HG03095 (cell line): ENCODE data around the gene ZNF500.
"Not testable (repeated sequence)": the region's sequence is repeated elsewhere in the genome, so short reads cannot be mapped to it uniquely, and the experiment has no call there.

Experiments
- ATAC-seq: cut with Tn5 transposase; IDR thresholded peaks from one replicate; pipeline ENCODE4 v1.9.1; 2021; ENCODE audit warnings: moderate library complexity; ENCODE audit not compliant: unreplicated experiment

ZNF500 gene

DNA sequence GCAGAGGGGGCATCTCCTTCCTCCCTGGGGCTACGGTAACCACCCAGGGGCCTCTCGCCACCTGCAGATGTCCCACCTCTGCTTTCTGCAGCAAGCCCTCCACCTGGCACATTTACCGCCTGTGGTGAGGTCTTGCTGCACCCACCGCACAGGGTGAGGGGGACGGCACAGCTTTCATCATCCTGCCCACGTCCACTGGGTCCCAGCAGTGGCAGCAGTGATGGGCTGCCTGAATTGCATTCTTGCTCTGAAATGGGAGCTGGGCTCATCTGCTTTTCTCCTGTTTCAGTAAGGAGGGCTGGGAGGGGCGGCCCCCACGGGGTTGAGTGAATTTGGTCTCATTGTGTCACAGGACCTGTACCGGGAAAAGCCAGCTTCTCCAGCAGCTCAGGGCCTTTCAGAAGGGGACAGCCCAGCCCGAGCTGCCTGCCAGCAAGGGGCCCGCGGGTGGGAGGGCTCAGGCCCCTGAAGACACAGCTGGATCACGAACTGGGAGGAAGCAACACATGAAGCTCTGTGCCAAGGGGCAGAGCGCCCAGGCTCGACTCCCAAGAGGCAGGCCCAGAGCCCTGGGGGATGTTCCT, 19.9 kb downstream of the ZNF500 start:
- ATAC-seq: no peak

DNA sequence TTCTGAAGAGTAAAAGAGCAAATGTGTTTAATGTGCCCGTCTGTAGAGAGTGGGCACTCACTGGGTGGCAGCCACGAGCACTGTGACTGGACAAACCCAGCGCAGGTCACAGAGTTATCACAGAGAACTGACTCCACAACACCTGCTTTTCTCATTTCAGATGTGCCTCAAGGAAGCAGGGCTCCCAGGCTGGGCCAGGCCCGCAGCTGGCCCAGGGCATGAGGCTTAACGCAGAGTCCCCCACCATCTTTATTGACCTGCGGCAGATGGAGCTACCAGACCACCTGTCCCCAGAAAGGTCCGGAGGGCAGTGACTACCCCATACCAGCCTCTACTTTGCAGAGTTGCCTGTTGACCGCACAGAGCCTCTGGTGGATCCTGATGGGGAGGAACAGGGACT, 20.7 kb downstream of the ZNF500 start:
- ATAC-seq: no peak

DNA sequence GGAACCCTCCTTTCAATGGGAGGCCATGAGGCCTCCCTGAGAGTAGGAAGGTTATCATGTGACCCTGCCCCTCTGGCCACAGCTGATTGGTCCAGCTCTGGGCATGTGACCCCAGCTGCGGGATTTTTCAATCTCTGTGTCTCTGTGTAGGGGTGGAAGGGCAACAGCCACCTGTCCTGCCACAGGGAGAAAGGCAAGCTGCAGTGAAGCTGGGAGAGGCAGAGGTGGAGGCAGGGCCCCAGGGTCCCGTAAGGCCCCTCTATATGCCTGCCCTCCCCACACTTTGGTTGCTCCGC, 21.7 kb downstream of the ZNF500 start:
- no peak for ATAC-seq

DNA sequence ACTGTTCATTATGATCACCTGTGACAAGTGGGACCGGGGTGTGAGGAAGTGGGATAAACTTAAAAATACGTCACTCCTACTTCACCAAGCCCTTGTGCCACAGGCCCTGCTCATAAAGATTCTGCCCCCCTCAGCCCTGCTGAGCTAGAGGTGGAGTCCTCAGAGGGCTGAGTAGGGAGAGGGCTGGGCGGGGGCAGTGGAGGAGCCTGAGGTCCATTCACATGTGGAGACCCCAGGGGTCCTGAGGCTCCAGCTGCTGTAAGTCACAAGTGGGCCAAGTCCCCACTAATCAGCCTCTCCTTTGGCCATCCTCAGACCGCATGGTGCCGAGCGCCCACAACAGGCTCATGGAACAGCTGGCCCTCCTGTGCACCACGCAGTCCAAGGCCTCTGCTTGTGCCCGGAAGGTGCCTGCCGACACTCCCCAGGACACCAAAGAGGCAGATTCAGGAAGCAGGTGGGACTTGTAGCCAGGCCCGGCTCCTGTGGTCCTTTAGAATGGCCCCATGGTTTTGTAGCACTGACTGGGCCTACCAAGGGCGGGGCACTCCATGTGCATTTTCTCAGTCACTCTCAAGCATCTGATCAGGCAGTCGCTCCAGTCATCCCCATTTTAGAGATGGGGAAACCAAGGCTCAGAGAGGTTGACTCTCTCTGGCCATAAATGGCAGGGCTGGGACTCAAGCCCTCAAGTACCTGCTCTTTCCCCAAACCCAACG, 22.2 kb downstream of the ZNF500 start:
- no peak for ATAC-seq

DNA sequence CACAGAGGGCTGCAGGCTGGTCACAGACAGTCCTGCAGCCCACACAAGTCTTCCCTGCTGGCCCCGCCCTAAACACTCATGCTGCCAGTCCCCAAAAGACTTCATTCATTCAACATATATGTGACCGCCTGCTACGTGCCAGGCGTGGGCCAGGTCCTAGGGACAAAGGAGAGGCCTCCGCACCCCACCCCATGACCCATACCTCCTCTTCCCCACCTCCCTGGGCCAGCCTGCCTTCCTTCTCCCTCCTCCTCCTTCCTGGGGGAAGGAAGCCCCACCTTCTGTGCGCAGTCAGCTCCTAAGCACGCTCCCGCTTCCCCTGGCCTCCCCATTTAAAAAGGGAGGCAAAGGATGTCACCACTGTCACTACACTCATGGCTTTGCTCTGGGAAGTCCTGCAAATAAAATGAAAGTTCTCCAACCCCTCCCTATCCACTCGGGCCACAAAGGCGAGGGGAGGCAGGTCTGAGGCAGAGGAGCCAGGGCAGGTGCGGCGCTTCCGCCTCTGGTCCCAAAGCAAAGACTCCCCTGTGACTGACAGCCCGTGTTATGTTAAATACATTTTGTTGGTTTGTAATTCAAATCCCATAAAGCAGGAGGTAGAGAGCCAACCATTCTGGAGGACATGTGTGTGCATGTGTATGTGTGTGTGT, 23.6 kb downstream of the ZNF500 start:
- no peak for ATAC-seq

DNA sequence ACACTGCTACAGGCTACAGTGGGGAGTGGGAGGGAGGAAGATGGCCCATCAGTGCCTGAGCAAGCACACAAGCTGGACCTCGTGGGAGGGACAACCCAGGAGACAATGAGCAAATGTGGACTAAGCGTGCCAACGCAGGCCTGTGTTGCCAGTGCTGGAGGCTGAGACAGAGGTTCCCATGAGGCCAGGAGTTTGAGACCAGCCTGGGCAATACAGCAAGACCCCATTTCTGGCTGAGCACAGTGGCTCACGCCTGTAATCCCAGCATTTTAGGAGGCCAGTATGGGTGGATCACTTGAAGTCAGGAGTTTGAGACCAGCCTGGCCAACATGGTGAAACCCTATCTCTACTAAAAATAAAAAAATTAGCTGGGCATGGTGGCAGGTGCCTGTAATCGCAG, 28.6 kb downstream of the ZNF500 start:
- ATAC-seq: not testable (repeated sequence)

DNA sequence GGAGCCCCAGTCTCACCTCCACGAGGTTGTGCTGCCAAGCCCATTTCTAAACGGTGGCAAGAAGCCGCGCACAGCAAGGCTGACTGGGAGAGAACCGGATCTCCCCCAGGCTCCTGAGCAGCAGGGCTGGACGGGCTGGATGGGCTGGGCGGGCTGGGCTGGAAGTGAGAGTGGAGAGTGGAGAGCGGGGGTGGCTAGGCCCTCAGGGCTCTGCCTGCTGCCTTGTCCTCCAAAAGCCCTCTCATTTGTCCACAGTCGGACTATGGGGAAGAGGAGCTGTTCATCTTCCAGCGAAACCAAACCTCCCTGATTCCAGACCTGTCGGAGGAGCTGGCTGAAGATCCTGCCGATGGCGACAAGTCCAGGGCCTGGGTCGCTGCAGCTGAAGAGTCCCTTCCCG, 29.4 kb downstream of the ZNF500 start:
- ATAC-seq: no peak

DNA sequence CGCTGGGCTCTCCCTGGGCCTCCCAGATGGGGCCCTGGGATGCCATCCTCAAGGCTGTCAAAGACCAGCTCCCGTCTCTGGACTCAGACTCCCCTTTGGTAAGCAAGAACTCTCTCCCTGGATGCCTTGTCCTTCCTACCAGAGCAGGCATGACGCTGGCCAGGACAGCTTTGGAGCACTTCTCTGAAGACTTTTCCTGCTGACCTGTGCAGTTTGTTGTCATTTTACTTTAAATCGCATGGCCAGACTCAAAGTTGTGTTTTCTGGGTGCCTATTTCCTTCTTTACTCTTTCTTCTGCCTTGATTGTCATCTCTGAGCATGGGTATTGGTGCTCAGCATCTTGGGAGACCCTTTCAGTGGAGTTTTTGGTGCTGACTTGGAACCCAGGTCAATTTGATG, 30.4 kb downstream of the ZNF500 start:
- ATAC-seq: no peak

DNA sequence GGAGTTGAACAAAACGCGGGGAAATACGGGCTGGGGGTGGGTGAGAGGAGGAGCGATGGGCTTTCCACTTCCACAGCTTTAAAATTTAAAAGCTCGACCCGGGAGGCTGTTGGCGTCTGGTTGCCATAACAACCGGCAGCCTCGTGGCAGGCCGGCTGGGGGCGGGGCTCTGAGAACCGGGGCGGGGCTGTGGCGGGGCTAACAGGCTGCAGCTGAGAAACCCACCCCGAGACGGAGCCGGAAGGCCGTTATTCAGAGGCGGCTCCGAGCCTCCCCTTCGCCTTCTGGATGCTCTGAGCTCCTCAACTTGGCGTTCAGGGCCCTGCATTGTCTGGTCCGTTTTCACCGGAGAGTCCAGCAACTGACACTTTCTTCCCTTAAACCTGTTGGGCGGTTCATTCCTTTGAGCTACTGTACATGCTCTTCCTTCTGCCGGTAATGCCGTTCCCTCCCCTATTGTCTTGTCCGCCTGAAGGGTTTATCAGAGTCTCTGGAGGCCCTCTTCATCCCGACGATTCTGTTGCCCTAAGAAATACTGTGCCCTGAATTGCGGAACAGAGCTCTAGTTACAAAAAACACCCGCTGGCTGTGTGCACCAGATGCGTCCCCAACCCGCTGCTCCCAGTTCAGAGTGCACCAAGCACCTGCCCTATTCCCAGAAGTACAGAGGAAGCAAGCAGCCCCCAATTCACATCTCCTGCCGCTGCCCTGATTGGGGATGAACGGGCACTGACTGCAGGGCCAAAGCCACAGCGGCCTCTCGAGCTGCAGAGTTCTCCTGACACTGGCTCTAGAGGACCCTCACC, 32.0 kb downstream of the ZNF500 start:
- ATAC-seq: peak; percentile 54

DNA sequence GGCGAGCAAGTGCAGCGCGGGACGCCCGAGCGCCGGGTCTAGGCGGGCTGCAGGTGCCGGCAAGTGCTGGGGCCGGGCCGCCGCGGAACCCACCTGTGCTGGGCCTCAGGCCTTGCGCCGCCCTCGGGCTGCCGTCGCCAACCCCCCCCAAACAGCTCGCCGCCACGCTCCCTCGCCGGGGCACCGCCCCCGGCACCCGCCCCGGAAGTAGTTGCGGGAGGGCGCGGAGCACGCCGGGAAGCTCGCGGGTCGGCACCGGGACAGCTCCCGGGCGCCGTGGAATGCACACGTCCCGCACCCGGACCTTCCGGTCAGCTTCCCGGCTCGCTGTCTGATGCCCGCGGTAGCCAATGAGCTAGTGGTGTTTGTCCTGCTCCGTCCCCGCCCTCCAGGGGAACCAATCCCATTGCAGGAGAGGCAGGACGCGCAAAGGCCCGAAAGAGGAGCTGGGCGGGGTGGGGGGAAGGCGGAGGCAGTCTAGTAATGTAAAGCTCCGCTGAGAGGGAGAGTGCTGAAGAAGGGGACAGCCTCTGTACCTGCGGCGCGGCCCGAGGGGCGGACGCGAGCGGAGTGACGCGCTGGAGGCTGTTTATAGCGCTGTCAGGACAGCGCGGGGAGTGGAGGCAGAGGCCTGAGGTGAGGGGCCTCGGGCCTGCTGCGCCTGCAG, 32.8 kb downstream of the ZNF500 start, which contains the start of the genes ANKS3 and DNAAF8:
ANKS3 (minus strand) TSS at position 209 of the 667 bp plus-strand sequence. CDS start 4,122 bp downstream, outside the sequence.
DNAAF8 (plus strand) TSS at position 475 of the 667 bp plus-strand sequence. CDS start 1,978 bp downstream, outside the sequence.
- ATAC-seq: peak; percentile 67

DNA sequence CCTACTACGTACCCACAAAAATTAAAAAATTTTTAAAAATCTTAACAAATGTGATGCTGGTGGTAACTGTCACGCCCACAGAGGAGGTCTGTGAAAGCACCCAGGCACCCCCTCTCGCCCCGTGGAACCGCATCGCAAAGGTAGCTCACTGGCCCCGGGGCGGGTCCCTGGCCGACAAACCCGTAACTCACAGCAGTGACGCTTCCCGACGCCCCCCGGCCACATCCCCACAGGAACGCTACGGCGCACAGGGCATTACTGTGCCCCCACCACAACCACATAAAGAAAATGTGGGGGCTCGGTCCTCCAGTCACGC, 33.3 kb downstream of the ZNF500 start:
- no peak for ATAC-seq

DNA sequence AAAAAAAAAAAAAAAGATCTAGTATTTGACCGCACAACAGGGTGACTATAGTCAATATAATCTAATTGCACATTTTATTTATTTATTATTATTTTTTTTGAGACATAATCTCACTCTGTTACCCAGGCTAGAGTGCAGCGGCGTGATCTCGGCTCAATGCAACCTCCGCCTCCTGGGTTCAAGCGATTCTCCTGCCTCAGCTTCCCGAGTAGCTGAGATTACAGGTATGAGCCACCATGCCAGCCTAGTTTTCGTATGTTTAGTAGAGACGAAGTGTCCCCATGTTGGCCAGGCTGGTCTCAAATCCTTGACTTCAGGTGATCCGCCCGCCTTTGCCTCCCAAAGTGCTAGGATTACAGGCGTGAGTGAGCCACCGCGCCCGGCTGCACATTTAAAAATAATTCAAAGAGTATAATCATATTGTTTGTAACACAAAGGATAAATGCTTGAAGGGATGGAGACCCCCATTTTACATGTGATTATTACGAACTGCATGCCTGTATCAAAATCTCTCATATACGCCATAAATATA, 33.7 kb downstream of the ZNF500 start:
- no peak for ATAC-seq

DNA sequence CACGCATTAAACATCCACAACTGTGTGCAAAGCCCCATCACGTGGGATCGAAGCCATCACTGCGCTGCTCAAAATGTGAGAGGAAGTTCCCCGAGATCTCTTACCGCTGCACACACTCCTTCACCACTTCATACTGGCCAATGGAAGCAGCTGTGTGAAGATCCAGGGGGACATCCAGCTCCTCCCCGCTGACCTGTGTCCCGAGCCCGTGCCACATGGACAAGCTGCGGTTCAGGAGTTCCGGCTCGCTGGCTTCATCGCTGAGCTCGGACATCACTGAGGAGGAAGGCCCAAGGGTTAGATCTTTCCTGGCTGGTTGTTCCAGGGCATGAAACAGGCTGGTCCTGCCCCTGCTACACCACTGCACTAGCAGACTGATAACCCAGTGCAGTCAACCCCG, 37.1 kb downstream of the ZNF500 start:
- no peak for ATAC-seq

DNA sequence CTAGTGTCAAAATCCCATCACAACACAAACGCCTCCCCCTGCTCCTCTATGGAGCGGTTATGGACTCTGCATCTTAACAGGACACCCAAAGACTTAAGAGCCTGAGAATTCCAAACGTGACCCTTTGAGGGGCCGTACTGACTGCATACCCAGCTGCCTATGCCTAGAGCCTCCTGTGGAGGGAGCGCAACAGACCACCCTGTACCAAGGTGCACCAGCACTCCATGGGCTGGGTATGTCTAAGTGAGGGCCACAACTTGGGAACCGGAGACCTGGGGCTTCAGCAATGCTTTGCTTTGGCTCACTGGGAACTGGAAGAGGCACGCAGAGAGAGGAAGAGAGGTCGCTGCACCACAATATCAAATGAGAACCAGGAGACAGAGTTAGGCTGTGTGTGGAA, 38.3 kb downstream of the ZNF500 start:
- ATAC-seq: no peak

DNA sequence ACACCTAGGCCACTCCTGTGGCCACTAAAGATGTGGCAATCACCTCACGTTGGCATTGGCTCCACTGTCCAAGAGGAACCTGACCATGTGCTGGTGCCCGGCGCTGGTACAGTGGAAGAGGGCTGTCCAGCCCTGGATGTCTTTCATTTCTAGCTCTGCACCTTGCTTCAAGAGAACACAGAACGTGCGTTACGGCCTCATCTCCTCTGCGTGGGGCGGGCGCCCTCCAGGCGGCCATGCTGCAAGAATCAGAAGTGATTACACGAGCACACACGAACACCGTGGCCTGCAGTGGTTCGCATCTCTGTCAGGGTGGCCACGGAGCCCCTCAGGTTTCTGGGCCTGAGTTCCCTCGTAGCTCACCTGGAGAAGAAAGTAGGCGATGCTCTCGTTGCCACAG, 40.3 kb downstream of the ZNF500 start:
- no peak for ATAC-seq

DNA sequence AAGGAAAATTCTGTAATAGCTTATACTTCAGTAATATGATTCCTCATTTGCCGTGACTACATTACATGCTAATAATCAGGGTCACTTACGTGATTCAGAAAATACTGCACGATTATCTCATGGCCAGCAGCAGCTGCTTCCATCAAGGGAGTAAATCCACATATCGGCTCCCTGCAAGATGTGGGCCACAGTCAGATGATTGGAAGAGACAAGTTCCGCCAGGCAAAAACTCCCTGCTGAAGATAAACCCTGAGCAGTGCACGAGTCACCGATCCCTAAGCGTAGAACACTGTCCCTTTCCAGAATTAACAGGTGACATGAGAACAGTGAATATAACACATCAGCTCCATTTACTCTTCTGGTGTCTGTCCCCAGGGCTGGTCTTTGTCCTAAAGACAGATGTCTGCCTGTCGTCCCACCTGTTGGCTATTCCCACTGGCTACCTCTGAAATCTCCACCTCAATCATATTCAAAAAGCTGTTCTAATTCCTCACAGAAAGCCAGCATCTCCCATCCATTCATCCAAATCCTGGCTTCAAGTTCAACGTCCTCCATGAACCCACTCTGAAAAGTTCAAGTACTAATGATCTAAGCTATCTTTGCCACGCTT, 42.2 kb downstream of the ZNF500 start:
- ATAC-seq: no peak

DNA sequence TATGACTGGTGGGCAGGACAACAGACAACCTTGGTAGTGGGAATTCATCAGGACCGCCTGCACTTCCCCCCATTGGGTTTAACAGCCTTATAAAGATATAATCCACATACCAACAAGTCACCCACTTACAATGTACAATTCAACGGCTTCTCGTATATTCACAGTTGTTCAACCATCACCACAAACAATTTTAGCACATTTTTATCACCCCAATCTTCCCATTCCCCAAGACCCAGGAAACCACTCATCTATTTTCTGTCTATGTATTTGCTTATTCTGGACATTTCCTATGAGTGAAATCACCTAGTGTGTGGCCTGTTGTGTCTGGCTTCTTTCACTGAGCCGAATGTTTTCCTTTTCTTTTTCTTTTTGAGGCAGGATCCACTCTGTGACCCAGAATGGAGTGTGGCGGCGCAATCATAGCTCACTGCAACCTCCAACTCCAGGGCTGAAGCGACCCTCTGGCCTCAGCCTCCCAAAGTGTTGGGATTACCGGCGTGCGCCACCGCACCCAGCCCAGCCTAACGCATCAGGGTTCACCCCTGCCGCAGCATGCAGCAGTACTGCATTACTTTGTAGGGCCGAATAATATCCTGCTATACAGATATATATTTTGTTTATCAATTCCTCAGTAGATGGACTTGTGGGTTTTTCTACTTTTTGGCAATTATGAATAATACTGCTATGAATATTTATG, 43.7 kb downstream of the ZNF500 start:
- ATAC-seq: no peak

DNA sequence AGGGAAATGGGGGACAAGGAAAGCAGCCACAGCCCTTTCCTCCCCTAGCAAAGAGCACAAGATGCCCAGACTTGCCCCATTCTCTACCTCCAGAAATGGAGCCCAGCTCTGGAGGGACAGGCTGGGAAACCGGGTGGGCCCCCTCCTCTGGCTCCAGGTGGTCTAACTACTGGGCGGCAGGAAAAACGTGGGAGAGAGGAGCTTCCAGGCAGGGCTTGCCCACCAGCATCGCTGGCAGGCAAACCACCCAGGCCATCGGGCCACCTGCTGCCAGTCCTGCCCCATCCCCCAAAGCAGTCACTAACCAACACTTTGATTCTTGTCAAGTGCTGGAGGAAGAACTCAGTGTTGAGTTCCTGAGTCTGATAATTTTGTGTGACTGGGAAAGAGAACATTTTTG, 48.5 kb downstream of the ZNF500 start:
- no peak for ATAC-seq

DNA sequence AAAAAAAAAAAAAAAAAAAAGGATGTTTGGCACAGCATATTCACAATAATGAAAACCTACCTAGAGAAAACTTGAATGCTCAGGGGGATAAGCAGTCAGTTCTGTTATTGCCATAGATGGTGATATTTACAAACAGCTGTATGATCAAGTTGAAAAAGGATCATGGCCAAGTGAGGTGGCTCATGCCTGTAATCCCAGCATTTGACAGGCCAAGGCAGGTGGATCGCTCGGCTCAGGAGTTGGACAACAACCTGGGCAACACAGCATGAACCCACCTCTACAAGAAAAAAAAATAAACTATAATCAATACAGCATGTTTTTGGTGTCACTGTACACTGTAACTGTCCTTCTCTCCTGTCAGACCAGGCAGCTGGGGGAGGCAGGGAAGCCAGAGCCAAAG, 52.0 kb downstream of the ZNF500 start:
- no peak for ATAC-seq
